Pancreas (tissue), 10 donors: ENCODE measurements around the gene BCO2. TPM values are rescaled to one million over a fixed set of nuclear protein-coding genes. Genes with fewer than 3 reads are reported as not detected.

ENCODE experiments used
- ATAC-seq, 4 donors: fragments of 200-7000 bp; cut with Tn5 transposase; one replicate each; pipeline versions ENCODE4 v1.8.0 to v1.9.1; 2020; ENCODE audit warnings: mild to moderate bottlenecking in 4 of 4, moderate library complexity in 4 of 4
- DNase-seq, 6 donors: peaks; one replicate each; pipeline ENCODE4 v3.0.0-alpha.2; 2020
- FAIRE-seq: peaks from 2 replicates; lab custom pipeline; 2012; peaks lifted over from hg19 to GRCh38; lab: Jason Lieb, UNC
- H3K27ac ChIP-seq, 4 donors: fragments of 200-600 bp; sonication (generic); 1 replicate in 3 of 4; 2 replicates in 1 of 4; pipeline versions ENCODE4 v1.5.0 to v1.8.0; 2020
- H3K27me3 ChIP-seq, 4 donors: fragments of 200-600 bp; one replicate each; pipeline ENCODE4 v1.8.0; 2021
- H3K36me3 ChIP-seq, 3 donors: fragments of 200-600 bp; sonication (generic) in 1 of 3; one replicate each; pipeline versions ENCODE4 v1.5.0 to v1.8.0; 2020 to 2021
- H3K4me1 ChIP-seq, 3 donors: fragments of 200-600 bp; one replicate each; pipeline ENCODE4 v1.8.0; 2021
- H3K4me3 ChIP-seq, 4 donors: fragments of 200-600 bp; sonication (generic) in 2 of 4; one replicate each; pipeline versions ENCODE4 v1.5.0 to v1.8.0; 2020 to 2021
- H3K9me3 ChIP-seq, 4 donors: fragments of 200-600 bp; one replicate each; pipeline ENCODE4 v1.8.0; 2021
- CTCF ChIP-seq, 4 donors: fragments of 200-600 bp; sonication (generic) in 3 of 4; IDR thresholded peaks; one replicate each; pipeline versions ENCODE4 v1.5.0 to v1.8.0; 2021; ENCODE audit warnings: antibody characterized with exemption in 4 of 4
- WGBS, 2 donors: extraction: QIAGEN DNeasy Blood & Tissue Kit; methylation state at CpG; one replicate each; pipeline ENCODE4 v1.1.7; 2013; 5-methylcytosine and 5-hydroxymethylcytosine counted together
- intact Hi-C, 3 donors: fragments of 100-400 bp; cut with DNase I; formaldehyde crosslinking; loops; one replicate each; pipeline versions ENCODE4 v1.11.1 to v1.14.2; 2022
- polyA plus RNA-seq, 2 donors: library from polyadenylated mRNA; stranded (reverse); fragments of 200-250 nt; gene quantifications; one replicate each; pipeline ENCODE4 v1.2.3, GENCODE V29; 2013
- total RNA-seq, 6 donors: library from RNA; stranded (reverse); fragmentation: NEBNext Ultra II Directional in 4 of 6; extraction: Animal tissue kit (Norgen Biotek cat#: 25700) in 4 of 6; gene quantifications; one replicate each; pipeline versions ENCODE4 v1.2.1 to v1.2.4, GENCODE V29; 2021 to 2023
- donor health status: healthy with polysubstance abuse.
- donor health status: DM: no; HTN: no; CAD: no; lungs with moderate emphysema.
- donor health status: DM: no; HTN: no; CAD: no.
- donor health status: control.
- donor health status: control.
- donor health status: Bipolar disorder and iron deficiency.
- donor health status: DM: yes; HTN: yes; CAD: no.
- donor health status: DM: no; HTN: no; CAD: no.
- donor health status: DM: no; HTN: no; CAD: no.
- donor health status: DM: yes; HTN: yes; CAD: no.

The BCO2 gene
- total and polyA plus RNA-seq, 8 donors = 0.59 to 10.0 (median 2.5) TPM

GRCh38 chr11:112132737-112133136 lies 42.6 kb upstream of the BCO2 start:
- no peak for TF ChIP-seq CTCF (IDR thresholded peaks at IDR 0.05)
- no peak overlapping the region for H3K27ac ChIP-seq
- intact Hi-C loops = no loop called here
- no peak overlapping the region for H3K4me3 ChIP-seq
- no peak for ATAC-seq
- WGBS, 2 donors = 72 to 77% methylated on average over 2 of the region's 2 CpGs
- no peaks in the 10 kb centered on the region for H3K36me3 ChIP-seq
- H3K9me3 ChIP-seq = no peaks in the 10 kb centered on the region
- no peaks in the 10 kb centered on the region for H3K4me1 ChIP-seq
- FAIRE-seq = no peak
- H3K27me3 ChIP-seq = no peaks in the 10 kb centered on the region
- no peak for DNase-seq

GRCh38 chr11:112134473-112134872 lies 40.8 kb upstream of the BCO2 start:
- Histone ChIP-seq H3K27me3 (no peaks in the 10 kb centered on the region), H3K4me3 (no peak overlapping the region), H3K36me3 (no peaks in the 10 kb centered on the region), H3K27ac (no peak overlapping the region), H3K4me1 (no peaks in the 10 kb centered on the region), H3K9me3 (no peaks in the 10 kb centered on the region)
- FAIRE-seq (no peak), ATAC-seq (no peak), DNase-seq (no peak)
- no peak for TF ChIP-seq CTCF (IDR thresholded peaks at IDR 0.05)
- intact Hi-C loops = no loop called here
- whole genome bisulfite sequencing, 2 donors = 93% methylated on average over 3 of the region's 4 CpGs

DNA sequence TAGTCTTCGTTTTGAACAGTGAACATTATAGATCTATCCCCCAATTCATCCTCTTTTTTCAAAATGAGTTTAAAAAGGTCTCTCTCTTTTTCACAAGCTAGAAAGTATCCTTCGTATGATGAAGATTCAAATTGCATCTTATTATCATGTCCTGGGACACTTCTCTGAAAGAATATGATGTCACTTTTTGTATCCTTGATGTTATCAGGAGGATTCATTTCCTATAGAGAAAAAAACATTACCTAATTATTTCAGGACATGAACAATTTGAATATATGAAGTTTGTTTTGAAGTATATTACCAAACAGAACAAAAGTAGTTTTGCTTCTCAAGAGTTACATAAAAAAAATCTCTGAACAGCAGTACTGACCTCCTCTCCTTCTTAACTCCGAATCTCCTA lies 31.7 kb upstream of the BCO2 start:
- Histone ChIP-seq H3K36me3 (no peaks in the 10 kb centered on the region), H3K4me3 (no peak overlapping the region), H3K4me1 (no peaks in the 10 kb centered on the region), H3K27ac (no peak overlapping the region), H3K9me3 (no peaks in the 10 kb centered on the region), H3K27me3 (no peaks in the 10 kb centered on the region)
- ATAC-seq (no peak), DNase-seq (no peak), FAIRE-seq (no peak)
- WGBS, 2 donors = 86 to 88% methylated on average over 3 of the region's 3 CpGs
- TF ChIP-seq CTCF (IDR thresholded peaks at IDR 0.05) = no peak
- intact Hi-C loops = no loop called here

GRCh38 chr11:112150517-112150916 lies 24.8 kb upstream of the BCO2 start:
- H3K27ac ChIP-seq = no peak overlapping the region
- no peak for TF ChIP-seq CTCF (IDR thresholded peaks at IDR 0.05)

DNA sequence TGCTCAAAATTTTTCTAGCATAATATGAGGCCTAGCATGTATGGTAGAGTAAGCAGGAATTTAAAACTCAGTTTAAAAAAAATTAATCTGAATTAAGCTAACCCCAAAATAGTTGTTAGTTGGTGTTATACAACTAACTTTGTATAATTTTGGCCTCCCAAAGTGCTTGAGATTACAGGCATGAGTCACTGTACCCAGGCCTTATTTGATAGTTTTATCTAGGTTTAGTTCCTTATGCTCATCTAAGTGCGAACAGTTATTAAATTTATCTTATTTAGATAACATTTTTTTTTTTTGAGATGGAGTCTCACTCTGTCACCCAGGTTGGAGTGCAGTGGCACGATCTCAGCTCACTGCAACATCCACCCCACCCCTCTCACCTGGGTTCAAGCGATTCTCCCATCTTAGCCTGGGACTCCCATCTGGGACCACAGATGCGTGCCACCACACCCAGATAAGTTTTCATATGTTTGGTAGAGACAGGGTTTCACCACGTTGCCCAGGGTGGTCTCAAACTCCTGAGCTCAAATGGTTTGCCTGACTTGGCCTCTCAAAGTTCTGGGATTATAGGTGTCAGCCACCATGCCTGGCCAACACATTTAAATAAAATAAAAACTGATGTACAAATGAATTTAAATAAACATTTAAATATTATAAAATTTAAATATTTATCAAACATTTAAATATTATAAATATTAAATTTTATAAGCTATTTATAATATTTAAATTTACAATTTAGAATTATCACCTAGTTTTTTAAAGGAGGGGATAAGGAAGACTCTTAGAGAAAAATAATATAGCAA lies 19.0 kb upstream of the BCO2 start:
- intact Hi-C loops = no loop called here
- FAIRE-seq = peak; percentile 34
- WGBS, 2 donors = 73 to 80% methylated on average over 5 of the region's 5 CpGs

More at GRCh38 chr11:112150517-112150916, 24.8 kb upstream of the BCO2 start:
- intact Hi-C loops = no loop called here
- Histone ChIP-seq H3K9me3 (no peaks in the 10 kb centered on the region), H3K4me3 (no peak overlapping the region), H3K36me3 (no peaks in the 10 kb centered on the region), H3K27me3 (no peaks in the 10 kb centered on the region), H3K4me1 (no peaks in the 10 kb centered on the region)
- FAIRE-seq (no peak), DNase-seq (no peak), ATAC-seq (no peak)
- 78 to 84% methylated on average over 5 of the region's 5 CpGs for WGBS, 2 donors

More for the DNA sequence above, 19.0 kb upstream of the BCO2 start:
- Histone ChIP-seq H3K27me3 (no peaks in the 10 kb centered on the region), H3K27ac (peak overlapping the region in 2 of 4 donors; percentile 29 to 59), H3K4me3 (no peak overlapping the region), H3K4me1 (peaks cover 0 to 21% (median 0%) of the 10 kb centered on the region in 3 donors), H3K36me3 (no peaks in the 10 kb centered on the region), H3K9me3 (no peaks in the 10 kb centered on the region)
- ATAC-seq (no peak), DNase-seq (no peak)
- no peak for TF ChIP-seq CTCF (IDR thresholded peaks at IDR 0.05)
